Activated naive CD8-positive, alpha-beta T cell treated with anti-CD3 and anti-CD28 coated beads, Interleukin-2, amount 50 U/mL, for 24 hours (primary cell): ENCODE results near the gene ZNF19.
A peak's percentile ranks its signal among the peaks of the same experiment; 100 is the strongest.
"Not testable (repeated sequence)": the region's sequence is repeated elsewhere in the genome, so short reads cannot be mapped to it uniquely, and the experiment has no call there.

Experiments used
- ATAC-seq: fragments of 150-1000 bp; cut with Tn5 transposase; one replicate; pipeline ENCODE4 v1.10.0; 2021
- DNase-seq: peaks from one replicate; pipeline ENCODE4 v3.0.0; 2021
- H3K27ac Mint-ChIP-seq: one replicate; pipeline ENCODE4 v1.8.0; 2021; ENCODE audit warnings: mild to moderate bottlenecking, mixed read lengths
- H3K27me3 Mint-ChIP-seq: one replicate; pipeline ENCODE4 v1.8.0; 2021; ENCODE audit warnings: mixed read lengths
- H3K36me3 Mint-ChIP-seq: one replicate; pipeline ENCODE4 v1.8.0; 2021; ENCODE audit warnings: low read depth, mixed read lengths
- H3K4me1 Mint-ChIP-seq: one replicate; pipeline ENCODE4 v1.8.0; 2021; ENCODE audit warnings: mixed read lengths
- H3K4me3 Mint-ChIP-seq: one replicate; pipeline ENCODE4 v1.8.0; 2021; ENCODE audit warnings: mild to moderate bottlenecking, moderate library complexity, mixed read lengths
- H3K9me3 Mint-ChIP-seq: one replicate; pipeline ENCODE4 v1.8.0; 2021; ENCODE audit warnings: mixed read lengths

ZNF19 gene

DNA sequence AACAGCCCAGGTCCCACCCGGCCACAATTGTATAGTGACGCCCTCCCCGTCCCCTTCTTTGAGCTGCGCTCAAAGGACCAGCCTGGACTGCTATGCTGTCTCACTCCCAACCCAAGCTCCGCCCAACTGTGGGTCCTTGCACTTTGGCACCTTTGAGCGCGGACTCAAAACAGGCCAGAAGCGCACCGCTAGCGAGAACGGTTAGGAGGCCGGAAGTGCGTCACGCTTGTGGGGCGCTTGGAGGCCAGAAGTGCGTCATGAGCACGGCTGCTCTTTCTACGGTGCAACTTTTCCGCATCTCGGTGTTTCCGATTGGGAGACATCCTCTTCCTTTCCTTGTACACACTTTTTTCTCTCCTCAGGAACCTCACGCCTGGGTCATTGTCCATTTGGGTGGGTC lies at the start of gene ZNF19:
Gene ZNF19, minus strand, starts transcription at position 203 of the 400 bp plus-strand sequence. CDS start 7,210 bp downstream, outside the sequence.
- peaks cover 2% of the 10 kb centered on the region for H3K27me3 Mint-ChIP-seq
- no peaks in the 10 kb centered on the region for H3K36me3 Mint-ChIP-seq
- H3K9me3 Mint-ChIP-seq: no peaks in the 10 kb centered on the region
- H3K4me3 Mint-ChIP-seq: no peak within 1 kb of the TSS
- ATAC-seq (no peak), DNase-seq (no peak)
- peaks cover 10% of the 10 kb centered on the region for H3K4me1 Mint-ChIP-seq
- no peak within 1 kb of the TSS for H3K27ac Mint-ChIP-seq

DNA sequence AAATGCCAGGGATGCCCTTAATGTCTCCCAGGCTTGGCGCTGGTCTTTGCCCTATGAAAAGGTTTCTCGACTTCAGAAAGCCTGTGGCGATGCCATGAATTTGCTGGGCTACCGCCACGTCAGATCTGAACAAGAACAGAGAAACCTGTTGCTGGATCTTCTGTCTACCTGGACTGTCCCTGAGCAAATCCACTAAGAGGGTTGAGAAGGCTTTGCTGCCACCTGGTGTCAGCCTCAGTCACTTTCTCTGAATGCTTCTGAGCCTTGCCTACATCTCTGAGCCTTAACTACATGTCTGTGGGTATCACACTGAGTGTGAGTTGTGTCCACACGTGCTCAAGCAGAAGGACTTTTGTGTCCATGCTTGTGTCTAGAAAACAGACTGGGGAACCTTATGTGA lies 48.5 kb upstream of the ZNF19 start:
- H3K9me3 Mint-ChIP-seq: no peaks in the 10 kb centered on the region
- H3K27me3 Mint-ChIP-seq: peaks cover 4% of the 10 kb centered on the region

DNA sequence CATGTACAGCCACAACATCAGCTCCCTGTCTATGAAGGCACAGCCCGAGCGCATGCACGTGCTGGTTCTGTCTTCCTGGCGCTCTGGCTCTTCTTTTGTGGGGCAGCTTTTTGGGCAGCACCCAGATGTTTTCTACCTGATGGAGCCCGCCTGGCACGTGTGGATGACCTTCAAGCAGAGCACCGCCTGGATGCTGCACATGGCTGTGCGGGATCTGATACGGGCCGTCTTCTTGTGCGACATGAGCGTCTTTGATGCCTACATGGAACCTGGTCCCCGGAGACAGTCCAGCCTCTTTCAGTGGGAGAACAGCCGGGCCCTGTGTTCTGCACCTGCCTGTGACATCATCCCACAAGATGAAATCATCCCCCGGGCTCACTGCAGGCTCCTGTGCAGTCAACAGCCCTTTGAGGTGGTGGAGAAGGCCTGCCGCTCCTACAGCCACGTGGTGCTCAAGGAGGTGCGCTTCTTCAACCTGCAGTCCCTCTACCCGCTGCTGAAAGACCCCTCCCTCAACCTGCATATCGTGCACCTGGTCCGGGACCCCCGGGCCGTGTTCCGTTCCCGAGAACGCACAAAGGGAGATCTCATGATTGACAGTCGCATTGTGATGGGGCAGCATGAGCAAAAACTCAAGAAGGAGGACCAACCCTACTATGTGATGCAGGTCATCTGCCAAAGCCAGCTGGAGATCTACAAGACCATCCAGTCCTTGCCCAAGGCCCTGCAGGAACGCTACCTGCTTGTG lies 47.8 kb upstream of the ZNF19 start:
- H3K9me3 Mint-ChIP-seq: no peaks in the 10 kb centered on the region
- H3K36me3 Mint-ChIP-seq: no peaks in the 10 kb centered on the region
- H3K4me3 Mint-ChIP-seq: no peak overlapping the region
- ATAC-seq (no peak), DNase-seq (no peak)
- no peaks in the 10 kb centered on the region for H3K4me1 Mint-ChIP-seq
- H3K27ac Mint-ChIP-seq: no peak overlapping the region
- H3K27me3 Mint-ChIP-seq: no peaks in the 10 kb centered on the region

More for the DNA sequence above, 48.5 kb upstream of the ZNF19 start:
- DNase-seq: peak; percentile 31
- no peak overlapping the region for H3K4me3 Mint-ChIP-seq
- H3K4me1 Mint-ChIP-seq: peaks cover 2% of the 10 kb centered on the region
- H3K27ac Mint-ChIP-seq: no peak overlapping the region
- no peaks in the 10 kb centered on the region for H3K36me3 Mint-ChIP-seq
- peak; percentile 53 for ATAC-seq

DNA sequence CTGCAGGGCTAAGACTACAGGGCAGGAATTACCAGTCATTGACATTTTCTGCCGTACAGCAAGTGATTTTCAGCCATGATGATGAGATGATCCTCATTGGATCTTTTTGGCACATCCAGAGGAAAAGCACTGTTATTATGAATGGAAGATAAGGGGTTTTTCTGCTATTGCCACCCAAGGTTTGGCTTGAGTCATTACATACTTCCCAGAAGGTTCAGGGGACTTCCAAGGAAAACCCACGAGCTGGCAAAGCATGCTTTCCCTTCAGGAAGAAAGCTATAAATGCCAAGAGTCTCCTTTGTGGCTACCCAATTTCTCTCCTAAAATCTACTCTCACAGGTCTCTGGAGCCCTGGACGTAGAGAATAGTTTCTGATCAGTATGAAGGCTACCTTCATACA lies 43.2 kb upstream of the ZNF19 start:
- Mint-ChIP-seq H3K4me3 (no peak overlapping the region), H3K4me1 (no peaks in the 10 kb centered on the region), H3K27ac (no peak overlapping the region), H3K36me3 (no peaks in the 10 kb centered on the region), H3K9me3 (no peaks in the 10 kb centered on the region), H3K27me3 (peaks cover 2% of the 10 kb centered on the region)
- ATAC-seq: no peak
- DNase-seq: no peak

DNA sequence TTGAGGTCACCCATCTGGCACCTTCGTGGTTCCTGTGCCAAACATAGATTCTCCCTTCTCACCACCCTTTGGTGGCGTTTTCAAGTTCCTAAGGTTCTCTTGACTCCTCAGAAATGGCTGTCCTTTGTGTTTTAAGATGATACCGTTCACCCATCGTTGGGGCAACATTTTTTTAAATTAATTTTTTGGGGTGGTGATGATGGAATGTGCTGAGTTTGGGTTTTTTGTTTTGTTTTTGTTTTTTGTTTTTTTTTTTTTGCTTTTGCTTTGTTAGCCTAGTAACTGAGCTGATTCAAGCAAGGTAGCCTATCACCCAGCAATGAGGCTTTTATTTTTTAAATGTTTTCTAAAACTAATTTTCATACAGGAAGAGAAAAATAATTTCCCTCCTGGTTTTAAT lies 39.7 kb upstream of the ZNF19 start:
- no peaks in the 10 kb centered on the region for H3K36me3 Mint-ChIP-seq
- no peak overlapping the region for H3K27ac Mint-ChIP-seq
- no peak overlapping the region for H3K4me3 Mint-ChIP-seq
- ATAC-seq (no peak), DNase-seq (no peak)
- peaks cover 13% of the 10 kb centered on the region for H3K27me3 Mint-ChIP-seq
- no peaks in the 10 kb centered on the region for H3K9me3 Mint-ChIP-seq
- peaks cover 4% of the 10 kb centered on the region for H3K4me1 Mint-ChIP-seq

DNA sequence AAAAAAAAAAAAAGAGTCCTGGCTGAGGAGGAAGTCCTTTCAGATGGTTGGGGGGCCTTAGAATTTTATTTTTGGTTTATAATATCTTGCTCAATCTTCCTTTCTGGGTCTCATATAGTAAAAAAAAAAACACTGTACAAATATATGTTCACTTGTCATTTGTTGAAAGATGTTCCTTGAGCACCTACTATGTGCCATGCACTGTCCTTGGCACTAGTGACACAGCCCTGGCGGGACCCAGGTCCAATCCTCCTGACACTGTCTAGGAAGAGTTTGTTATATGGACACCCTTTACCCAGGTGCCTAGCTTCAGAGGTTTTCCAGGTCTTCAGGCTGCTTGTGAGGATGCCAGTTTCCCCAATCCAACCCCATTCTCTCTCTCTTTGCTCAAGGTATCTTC lies 39.1 kb upstream of the ZNF19 start:
- H3K27ac Mint-ChIP-seq: no peak overlapping the region
- peaks cover 13% of the 10 kb centered on the region for H3K27me3 Mint-ChIP-seq
- DNase-seq (no peak), ATAC-seq (no peak)
- H3K36me3 Mint-ChIP-seq: no peaks in the 10 kb centered on the region
- H3K9me3 Mint-ChIP-seq: no peaks in the 10 kb centered on the region
- H3K4me3 Mint-ChIP-seq: no peak overlapping the region
- peaks cover 4% of the 10 kb centered on the region for H3K4me1 Mint-ChIP-seq

DNA sequence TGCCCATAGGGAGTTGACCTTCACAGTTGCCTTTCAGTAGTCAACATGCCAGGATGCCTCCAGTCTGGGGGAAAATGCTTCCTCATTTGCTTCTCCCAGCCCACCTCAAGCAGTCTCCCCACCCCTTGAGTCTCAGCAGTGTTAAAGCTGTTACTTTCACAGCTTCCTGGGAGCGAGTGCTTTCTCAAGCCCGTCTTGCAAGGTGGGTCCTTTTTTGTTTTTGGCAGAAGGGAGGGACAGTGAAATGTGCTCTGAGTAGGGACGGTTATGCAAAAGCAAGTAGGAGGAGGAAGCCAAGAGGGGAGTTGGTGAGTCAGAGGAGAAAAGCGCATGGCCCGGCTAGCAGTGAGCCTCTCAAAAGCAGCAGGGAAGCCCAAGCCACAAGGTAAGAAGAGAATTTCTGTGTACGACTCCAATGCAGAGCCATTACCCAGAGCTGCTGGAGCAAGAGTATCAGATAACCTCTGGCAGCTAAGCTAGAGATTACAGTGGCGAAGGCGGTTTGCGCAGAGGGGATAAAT lies 37.0 kb upstream of the ZNF19 start, which contains the start of gene CHST4:
Gene CHST4, plus strand, starts transcription at position 316 of the 521 bp plus-strand sequence. CDS start 10,252 bp downstream, outside the sequence.
- Mint-ChIP-seq H3K9me3 (no peaks in the 10 kb centered on the region), H3K27ac (no peak within 1 kb of the TSS), H3K27me3 (peaks cover 21% of the 10 kb centered on the region), H3K4me1 (peaks cover 4% of the 10 kb centered on the region), H3K36me3 (no peaks in the 10 kb centered on the region), H3K4me3 (peak within 1 kb of the TSS; percentile 3)
- DNase-seq: peak; percentile 14
- peak; percentile 81 for ATAC-seq

DNA sequence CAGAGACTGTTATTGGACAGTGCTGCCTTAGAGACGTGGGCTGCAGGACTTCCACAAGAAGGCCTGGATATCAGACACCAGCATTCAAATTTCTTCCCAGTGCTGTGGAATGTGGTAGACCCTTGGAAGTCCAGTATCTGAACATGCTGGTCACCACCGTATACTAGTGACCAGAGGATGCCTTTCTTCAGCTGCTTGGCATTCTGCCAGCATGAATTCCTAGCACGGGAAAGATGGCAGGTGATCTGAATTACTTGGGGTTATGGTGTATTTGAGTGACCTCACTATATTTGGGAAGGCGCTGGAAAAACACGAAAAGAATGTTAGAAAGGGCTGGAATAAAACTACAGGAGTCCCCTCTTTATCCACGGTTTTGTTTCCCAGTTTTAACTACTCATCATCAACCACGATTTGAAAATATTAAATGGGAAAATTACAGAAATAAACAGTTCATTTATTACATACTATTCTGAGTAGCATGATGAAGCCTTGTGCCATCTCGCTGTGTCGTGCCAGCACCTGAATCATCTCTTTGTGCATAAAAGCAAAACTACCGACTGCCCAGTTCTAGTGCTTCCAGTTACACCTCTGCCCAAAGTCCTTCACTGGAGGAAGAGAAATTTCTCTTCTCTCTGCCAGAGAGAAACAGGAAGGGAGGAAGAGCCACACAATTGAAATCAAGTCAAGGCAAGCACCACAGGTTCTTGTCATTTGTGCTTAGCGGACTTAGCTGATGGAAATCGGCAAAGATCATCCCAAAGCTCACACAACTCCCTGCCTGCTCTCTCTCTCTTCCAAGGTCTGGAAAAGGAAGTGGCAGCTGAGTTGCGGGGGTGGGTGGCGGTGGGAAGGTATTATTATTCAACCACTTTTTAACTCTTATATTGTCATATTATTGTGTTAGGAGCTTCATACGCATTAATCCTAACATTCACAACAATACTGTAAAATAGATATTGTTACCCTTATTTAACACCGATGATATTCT lies 35.7 kb upstream of the ZNF19 start:
- H3K27me3 Mint-ChIP-seq: peaks cover 19% of the 10 kb centered on the region
- peaks cover 4% of the 10 kb centered on the region for H3K4me1 Mint-ChIP-seq
- no peaks in the 10 kb centered on the region for H3K9me3 Mint-ChIP-seq

DNA sequence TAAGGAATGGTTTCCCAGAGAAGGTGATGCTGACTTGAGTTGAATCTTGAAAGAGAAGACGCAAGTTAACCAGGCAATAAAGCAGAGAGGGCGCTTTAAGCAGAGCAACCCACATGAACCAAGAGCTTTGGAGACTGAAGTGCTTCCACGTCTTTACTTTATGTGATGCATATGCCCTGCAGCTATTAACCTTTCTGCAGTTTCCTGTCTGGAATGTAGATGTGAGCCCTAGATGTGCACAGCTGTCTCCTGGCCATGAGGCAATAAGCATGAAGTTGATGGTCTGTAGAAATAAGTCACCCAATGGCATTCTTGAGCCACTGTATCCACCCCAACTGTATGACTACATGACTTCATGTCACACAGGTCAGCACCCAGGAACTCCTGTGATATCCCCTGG lies 31.4 kb upstream of the ZNF19 start:
- no peak overlapping the region for H3K4me3 Mint-ChIP-seq
- no peak for DNase-seq
- H3K36me3 Mint-ChIP-seq: no peaks in the 10 kb centered on the region
- H3K9me3 Mint-ChIP-seq: no peaks in the 10 kb centered on the region
- no peaks in the 10 kb centered on the region for H3K4me1 Mint-ChIP-seq
- no peak for ATAC-seq
- H3K27ac Mint-ChIP-seq: no peak overlapping the region
- peaks cover 13% of the 10 kb centered on the region for H3K27me3 Mint-ChIP-seq

More for the DNA sequence above, 35.7 kb upstream of the ZNF19 start:
- no peak for ATAC-seq
- H3K27ac Mint-ChIP-seq: no peak overlapping the region
- no peaks in the 10 kb centered on the region for H3K36me3 Mint-ChIP-seq
- no peak for DNase-seq
- H3K4me3 Mint-ChIP-seq: no peak overlapping the region

DNA sequence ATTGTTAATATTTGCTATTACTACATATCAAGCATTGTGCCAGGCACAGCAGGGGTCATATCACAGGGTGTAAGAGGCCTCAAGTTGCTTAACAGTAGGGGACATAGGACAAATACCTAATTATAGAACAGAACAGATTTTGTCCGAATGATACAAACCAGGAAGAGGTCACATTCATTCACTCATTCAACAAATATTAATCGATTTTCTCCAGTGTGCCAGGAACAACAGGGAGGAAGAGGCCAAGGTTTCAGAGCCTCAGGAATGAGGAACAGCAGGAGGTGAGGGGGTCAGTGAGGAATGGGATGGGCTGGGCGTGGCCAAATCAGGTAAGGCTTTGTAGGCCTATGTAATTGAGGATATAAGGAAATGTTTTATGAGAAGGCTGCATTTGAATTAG lies 25.9 kb upstream of the ZNF19 start:
- no peak for DNase-seq
- H3K36me3 Mint-ChIP-seq: no peaks in the 10 kb centered on the region
- H3K27ac Mint-ChIP-seq: no peak overlapping the region
- H3K9me3 Mint-ChIP-seq: no peaks in the 10 kb centered on the region
- H3K4me1 Mint-ChIP-seq: no peaks in the 10 kb centered on the region
- ATAC-seq: no peak
- no peak overlapping the region for H3K4me3 Mint-ChIP-seq
- H3K27me3 Mint-ChIP-seq: peaks cover 5% of the 10 kb centered on the region

DNA sequence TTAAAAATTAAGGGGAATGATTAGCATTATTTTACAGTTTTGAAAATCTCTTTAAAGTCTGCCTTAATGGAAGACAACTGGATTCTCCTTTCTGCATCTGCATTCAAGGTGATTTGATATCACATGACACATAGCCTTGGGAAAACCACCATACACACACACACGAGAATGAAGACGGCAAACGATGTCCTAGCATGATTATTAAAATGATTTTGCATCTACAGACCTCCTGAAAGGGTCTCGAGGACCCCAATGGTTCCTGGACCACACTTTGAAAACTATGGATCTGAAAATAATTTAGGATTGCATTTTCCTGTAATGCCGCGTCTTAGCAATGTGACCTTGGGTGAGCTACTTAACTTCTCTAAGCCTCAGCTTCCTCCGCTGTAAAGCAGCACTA lies 25.4 kb upstream of the ZNF19 start:
- H3K4me1 Mint-ChIP-seq: no peaks in the 10 kb centered on the region
- H3K27ac Mint-ChIP-seq: no peak overlapping the region
- no peak for DNase-seq
- H3K9me3 Mint-ChIP-seq: no peaks in the 10 kb centered on the region
- no peak overlapping the region for H3K4me3 Mint-ChIP-seq
- peaks cover 5% of the 10 kb centered on the region for H3K27me3 Mint-ChIP-seq
- H3K36me3 Mint-ChIP-seq: no peaks in the 10 kb centered on the region
- no peak for ATAC-seq

DNA sequence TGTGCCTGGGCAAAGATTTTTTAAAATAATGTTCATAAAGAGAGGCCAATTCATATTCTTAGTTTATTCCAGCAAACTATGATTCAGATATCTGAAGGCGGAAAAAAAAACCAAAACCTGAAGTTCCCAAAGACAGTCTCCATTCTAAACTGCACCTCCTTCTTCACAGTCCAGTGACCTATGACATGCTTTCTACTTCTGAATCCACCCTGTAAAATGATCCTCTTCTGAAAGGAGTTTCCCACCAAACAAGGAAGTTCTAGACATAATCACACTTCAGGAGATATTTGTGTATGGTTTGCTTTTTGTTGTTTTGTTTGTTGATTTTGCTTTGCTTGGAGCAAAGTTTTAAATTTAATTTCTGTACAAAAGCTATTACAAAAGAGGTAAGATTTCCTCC lies 24.2 kb upstream of the ZNF19 start:
- no peaks in the 10 kb centered on the region for H3K36me3 Mint-ChIP-seq
- peaks cover 5% of the 10 kb centered on the region for H3K27me3 Mint-ChIP-seq
- H3K27ac Mint-ChIP-seq: no peak overlapping the region
- no peak for ATAC-seq
- H3K4me3 Mint-ChIP-seq: no peak overlapping the region
- no peaks in the 10 kb centered on the region for H3K9me3 Mint-ChIP-seq
- H3K4me1 Mint-ChIP-seq: no peaks in the 10 kb centered on the region
- no peak for DNase-seq

DNA sequence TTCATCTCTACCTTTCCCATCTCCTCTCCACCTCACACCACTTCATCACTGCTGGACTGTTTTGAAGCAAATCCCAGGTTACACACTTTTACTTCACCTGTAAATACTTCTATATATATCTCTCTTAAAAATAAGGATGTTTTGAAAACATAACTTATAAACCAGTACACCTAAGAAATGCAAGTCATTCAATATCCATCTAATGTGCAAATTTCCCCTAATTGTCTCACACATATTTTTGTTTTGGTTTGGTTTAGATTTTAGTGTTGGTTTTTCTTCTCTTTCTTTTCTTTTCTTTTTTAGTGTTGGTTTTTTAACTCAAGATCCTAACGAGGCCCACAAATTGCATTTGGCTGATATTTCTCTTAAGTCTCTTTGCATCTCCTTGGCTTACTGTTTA lies 17.9 kb upstream of the ZNF19 start:
- no peaks in the 10 kb centered on the region for H3K36me3 Mint-ChIP-seq
- no peak for DNase-seq
- no peaks in the 10 kb centered on the region for H3K9me3 Mint-ChIP-seq
- no peak overlapping the region for H3K27ac Mint-ChIP-seq
- H3K4me3 Mint-ChIP-seq: no peak overlapping the region
- H3K4me1 Mint-ChIP-seq: no peaks in the 10 kb centered on the region
- ATAC-seq: no peak
- H3K27me3 Mint-ChIP-seq: peaks cover 3% of the 10 kb centered on the region

DNA sequence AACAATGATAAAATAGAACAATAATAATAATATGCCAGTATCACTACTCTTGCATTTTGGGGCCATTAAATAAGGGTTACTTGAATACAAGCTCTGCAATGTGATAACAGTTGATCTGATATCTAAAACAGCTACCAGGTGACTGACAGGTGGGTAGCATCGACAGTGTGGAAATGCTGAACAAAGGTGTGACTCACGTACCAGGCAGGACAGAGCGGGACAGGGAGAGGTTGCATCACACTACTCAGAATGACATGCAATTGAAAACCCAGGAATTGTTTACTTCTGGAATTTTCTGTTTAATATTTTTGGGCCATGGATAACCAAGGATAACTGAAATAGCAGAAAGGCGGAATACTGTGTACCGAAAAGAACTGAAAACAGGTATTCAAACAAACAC lies 15.8 kb upstream of the ZNF19 start:
- H3K27ac Mint-ChIP-seq: no peak overlapping the region
- no peak for ATAC-seq
- H3K9me3 Mint-ChIP-seq: no peaks in the 10 kb centered on the region
- H3K36me3 Mint-ChIP-seq: no peaks in the 10 kb centered on the region
- DNase-seq: no peak
- no peak overlapping the region for H3K4me3 Mint-ChIP-seq
- peaks cover 2% of the 10 kb centered on the region for H3K27me3 Mint-ChIP-seq
- H3K4me1 Mint-ChIP-seq: no peaks in the 10 kb centered on the region

DNA sequence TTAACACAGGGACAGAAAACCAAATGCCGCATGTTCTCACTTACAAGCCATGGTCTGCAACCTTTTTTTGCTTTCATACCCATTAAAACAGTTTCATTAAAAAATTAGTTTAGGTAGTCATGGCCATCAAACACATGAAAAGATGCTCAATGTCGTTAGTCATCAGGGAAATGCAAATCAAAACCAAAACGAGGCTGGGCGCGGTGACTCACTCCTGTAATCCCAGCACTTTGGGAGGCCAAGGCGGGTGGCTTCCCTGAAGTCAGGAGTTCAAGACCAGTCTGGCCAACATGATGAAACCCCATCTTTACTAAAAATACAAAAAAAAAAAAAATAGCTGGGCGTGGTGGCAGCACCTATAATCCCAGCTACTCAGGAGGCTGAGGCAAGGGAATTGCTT lies 14.9 kb upstream of the ZNF19 start:
- not testable (repeated sequence) for ATAC-seq, DNase-seq, H3K4me1 Mint-ChIP-seq, H3K36me3 Mint-ChIP-seq, H3K4me3 Mint-ChIP-seq, H3K27me3 Mint-ChIP-seq, H3K9me3 Mint-ChIP-seq, H3K27ac Mint-ChIP-seq
